C4-2B (cell line): ENCODE data around the gene EXOC3L1.

Source experiments
- H3K27ac ChIP-seq: fragments of 450-650 bp; 2 replicates; pipeline ENCODE4 v1.5.1; 2017
- ZFX ChIP-seq: fragments of 450-650 bp; IDR thresholded peaks from 2 replicates; pipeline ENCODE4 v1.6.1; 2017
- TF ChIP-seq, protein P1 (sequence below): fragments of 450-650 bp; conservative IDR thresholded peaks from 2 replicates; pipeline ENCODE4 v1.5.1; 2017; ENCODE audit warnings: mild to moderate bottlenecking

The EXOC3L1 gene

DNA sequence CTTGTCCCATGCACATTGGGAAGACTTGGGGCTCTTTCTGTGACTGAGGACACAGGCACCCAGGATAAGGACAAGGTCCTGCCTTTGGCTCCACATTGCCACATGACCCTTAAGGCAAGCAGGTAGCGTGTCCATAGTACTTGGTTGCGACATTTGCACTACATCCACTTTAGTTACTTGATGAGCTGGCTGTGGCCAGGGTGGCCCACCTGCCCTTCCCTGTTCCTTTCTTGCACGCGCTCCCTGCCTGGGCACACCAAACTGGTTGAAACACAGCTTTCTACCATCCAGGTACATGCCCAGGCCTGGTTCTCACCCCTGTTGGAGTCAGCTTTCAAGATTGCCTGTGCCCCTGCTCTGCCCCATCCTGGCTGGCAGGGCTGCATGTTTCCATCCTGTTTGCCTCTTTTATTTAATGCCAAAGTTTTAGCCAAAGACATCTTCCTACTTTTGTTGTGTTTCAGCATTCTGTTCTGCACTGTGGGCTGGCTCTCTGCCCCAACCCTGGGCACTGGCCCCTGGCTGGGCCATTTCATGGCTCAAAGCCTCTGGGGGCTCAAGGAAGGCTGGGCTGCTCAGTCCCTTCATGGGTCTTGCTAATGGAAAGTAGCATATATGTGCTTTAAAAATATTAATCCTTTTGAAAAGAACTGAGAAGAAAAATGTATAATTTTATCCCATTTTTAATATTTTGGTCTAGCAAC, 42.3 kb downstream of the EXOC3L1 start:
- TF ChIP-seq, protein P1, sequence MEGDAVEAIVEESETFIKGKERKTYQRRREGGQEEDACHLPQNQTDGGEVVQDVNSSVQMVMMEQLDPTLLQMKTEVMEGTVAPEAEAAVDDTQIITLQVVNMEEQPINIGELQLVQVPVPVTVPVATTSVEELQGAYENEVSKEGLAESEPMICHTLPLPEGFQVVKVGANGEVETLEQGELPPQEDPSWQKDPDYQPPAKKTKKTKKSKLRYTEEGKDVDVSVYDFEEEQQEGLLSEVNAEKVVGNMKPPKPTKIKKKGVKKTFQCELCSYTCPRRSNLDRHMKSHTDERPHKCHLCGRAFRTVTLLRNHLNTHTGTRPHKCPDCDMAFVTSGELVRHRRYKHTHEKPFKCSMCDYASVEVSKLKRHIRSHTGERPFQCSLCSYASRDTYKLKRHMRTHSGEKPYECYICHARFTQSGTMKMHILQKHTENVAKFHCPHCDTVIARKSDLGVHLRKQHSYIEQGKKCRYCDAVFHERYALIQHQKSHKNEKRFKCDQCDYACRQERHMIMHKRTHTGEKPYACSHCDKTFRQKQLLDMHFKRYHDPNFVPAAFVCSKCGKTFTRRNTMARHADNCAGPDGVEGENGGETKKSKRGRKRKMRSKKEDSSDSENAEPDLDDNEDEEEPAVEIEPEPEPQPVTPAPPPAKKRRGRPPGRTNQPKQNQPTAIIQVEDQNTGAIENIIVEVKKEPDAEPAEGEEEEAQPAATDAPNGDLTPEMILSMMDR, result no peak
- no peak for TF ChIP-seq ZFX
- H3K27ac ChIP-seq, result no peak overlapping the region

DNA sequence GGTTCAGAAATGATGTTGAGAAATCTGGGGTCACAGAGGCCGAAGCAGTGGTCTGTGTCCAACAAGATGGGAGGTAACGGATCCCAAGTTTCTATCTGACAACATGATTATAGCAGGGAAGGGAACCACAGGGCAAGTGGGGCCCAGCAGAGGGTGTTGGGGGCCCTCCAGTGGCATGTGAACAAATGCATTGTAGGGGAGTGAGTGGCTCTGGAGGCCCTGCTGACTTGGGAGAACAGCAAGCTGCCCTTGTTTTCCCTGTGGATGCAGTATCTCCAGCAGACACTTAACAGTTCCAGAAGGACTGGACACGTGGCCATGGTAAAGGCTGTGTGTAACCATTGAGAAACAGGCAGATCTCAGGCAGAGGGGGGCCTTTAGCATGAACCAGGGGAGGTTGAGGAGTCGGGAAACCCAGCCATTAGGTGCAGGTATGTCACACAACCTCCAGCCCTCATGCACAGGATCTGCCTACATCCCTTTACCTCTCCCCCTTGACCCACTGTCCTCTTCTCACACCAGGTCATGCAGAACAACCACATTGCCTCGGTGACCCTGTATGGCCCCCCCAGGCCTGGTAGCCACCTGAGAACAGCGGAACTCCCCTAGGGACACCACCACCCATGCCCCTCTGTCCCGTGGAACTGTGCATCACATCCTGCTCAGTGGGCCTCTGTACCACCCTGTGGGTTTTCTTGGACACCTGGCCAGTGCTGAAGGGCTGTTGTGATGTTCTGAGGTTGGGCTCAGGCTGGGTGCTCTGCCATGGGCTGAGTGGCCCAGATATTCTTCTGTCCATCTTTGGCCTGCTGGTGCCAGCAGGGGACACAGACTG, 43.2 kb downstream of the EXOC3L1 start:
- H3K27ac ChIP-seq, result no peak overlapping the region
- TF ChIP-seq, protein P1, result no peak
- TF ChIP-seq ZFX, result no peak

DNA sequence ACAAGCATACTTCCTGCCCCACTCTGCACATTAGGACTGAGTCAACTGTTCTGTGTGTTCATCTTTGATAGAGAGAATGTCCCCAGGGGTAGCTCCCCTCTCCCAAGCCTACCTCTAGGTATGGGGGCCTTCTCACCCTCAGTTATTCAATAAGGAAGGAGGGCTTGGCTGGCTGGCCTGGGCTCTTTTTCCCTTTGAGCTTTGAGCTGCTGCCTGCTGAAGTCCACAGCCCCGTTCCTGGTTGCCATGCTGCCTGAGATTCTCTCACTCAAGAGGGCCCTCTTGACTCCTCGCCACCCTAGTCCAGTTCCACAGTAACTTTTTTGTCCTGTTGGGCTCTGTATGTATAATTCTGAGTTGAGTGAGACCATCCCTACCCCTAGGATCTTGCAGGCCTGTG, 44.2 kb downstream of the EXOC3L1 start:
- H3K27ac ChIP-seq, result no peak overlapping the region
- TF ChIP-seq, protein P1, result no peak
- TF ChIP-seq ZFX, result no peak

DNA sequence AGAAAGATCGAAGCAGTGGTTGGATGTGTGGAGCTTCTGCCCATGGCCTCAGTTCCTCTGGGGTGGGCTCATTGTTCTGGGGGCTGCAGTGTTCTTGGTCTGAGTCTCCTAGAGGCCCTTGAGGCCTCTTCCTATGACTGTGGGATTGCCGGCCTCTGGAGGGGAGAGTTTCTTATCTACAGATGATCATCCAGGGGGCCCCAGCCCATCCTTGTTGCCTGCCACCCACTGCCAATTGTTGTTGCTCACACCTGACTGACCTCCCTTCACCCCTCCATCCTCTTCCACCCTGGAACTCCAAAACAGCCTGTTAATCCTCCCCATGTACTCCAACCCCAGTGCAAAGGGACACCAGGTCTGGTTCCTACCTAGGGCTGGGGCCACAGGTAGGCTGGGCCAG, 45.0 kb downstream of the EXOC3L1 start:
- TF ChIP-seq, protein P1, result no peak
- no peak for TF ChIP-seq ZFX
- no peak overlapping the region for H3K27ac ChIP-seq

DNA sequence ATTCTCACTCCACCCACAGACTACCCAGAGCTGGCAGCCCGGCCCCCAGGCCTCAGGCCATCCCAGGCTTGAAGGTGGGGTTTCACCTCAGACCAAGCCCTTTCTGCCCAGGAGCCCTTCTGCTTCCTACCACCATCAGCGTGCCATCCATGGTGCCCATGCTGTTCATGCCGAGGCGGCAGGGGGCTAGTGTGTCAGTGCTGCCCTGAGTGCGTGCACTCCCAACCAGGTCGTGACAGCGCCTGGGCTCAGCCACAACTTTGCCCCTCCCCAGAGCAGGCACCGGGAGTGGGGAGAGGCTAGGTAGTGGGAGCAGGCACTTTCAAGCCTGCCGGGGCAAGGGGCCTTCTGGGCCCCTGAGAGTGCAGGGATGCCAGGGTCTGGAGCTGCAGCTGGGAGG, 47.6 kb downstream of the EXOC3L1 start:
- TF ChIP-seq ZFX, result no peak
- TF ChIP-seq, protein P1, result no peak
- no peak overlapping the region for H3K27ac ChIP-seq

DNA sequence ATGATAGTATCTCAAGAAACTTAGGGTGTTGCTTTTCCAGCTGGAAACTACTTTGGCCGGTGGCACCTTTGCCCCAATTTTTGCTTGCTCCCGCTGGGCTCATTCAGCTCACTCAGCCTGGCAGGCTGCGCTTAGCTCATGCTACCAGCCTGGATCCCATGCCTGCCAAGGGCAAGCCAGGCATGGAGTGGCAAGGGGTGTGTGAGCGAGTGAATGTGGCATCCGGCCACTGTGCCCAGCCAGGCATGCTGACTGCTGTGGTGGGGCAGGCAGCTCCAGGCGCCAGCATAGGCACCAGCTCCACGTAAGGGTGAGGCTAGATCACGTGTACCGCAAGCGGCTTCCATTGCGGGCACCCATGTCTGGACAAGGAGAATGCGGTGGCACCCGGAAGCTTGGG, 48.5 kb downstream of the EXOC3L1 start:
- H3K27ac ChIP-seq, result no peak overlapping the region
- no peak for TF ChIP-seq ZFX
- TF ChIP-seq, protein P1, result no peak

DNA sequence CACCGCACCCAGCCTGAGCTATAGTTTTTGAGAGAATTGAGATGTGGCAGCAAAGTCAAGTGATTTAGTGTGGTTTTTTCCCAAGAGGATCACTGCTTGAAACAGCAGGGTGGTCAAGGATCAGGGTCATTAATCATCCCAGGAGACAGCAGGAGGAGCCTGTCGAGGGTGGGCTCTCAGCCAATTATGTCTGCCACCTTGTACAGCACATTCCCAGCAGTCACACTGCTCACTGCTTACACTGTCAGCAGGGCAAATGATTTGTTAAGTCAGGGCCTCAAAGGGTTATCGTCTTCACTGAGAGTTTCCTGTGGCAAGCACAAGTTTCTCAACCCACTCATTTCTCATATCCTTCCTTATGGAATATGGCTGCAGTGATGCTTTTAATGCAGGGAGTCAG, 52.3 kb downstream of the EXOC3L1 start:
- no peak overlapping the region for H3K27ac ChIP-seq
- no peak for TF ChIP-seq ZFX
- TF ChIP-seq, protein P1, result no peak
